Adipocyte (in vitro differentiated cells): ENCODE measurements around the gene MEG3.
"Not testable (repeated sequence)": the region's sequence is repeated elsewhere in the genome, so short reads cannot be mapped to it uniquely, and the experiment has no call there.

ENCODE experiments used
- DNase-seq: peaks from one replicate; pipeline ENCODE4 v3.0.0-alpha.2; 2015; ENCODE audit warnings: low read depth
- H3K27me3 ChIP-seq: replicated peaks from 2 replicates; pipeline ENCODE4 v1.7.0; 2013; ENCODE audit warnings: mild to moderate bottlenecking, low read length, moderate library complexity; ENCODE audit not compliant: control insufficient read depth, insufficient read depth
- H3K36me3 ChIP-seq: 2 replicates; pipeline ENCODE4 v1.7.0; 2013; ENCODE audit warnings: low read length, mild to moderate bottlenecking, moderate library complexity; ENCODE audit not compliant: control insufficient read depth, insufficient read depth, severe bottlenecking
- H3K4me1 ChIP-seq: 2 replicates; pipeline ENCODE4 v1.7.0; 2013; ENCODE audit warnings: mild to moderate bottlenecking, low read length, moderate library complexity; ENCODE audit not compliant: control insufficient read depth, insufficient read depth
- H3K4me3 ChIP-seq: 2 replicates; pipeline ENCODE4 v1.7.0; 2013; ENCODE audit warnings: mild to moderate bottlenecking, low read length, moderate library complexity
- H3K9ac ChIP-seq: 2 replicates; pipeline ENCODE4 v1.7.0; 2013; ENCODE audit warnings: mild to moderate bottlenecking, low read length, moderate library complexity
- H3K9me3 ChIP-seq: 2 replicates; pipeline ENCODE4 v1.7.0; 2013; ENCODE audit warnings: mild to moderate bottlenecking, low read length, moderate library complexity; ENCODE audit not compliant: control insufficient read depth

MEG3 gene

GRCh38 chr14:100789460-100790417 is 36.2 kb upstream of the MEG3 start:
- Histone ChIP-seq H3K27me3 (peaks cover 64% of the 10 kb centered on the region), H3K4me3 (no peak overlapping the region), H3K36me3 (no peaks in the 10 kb centered on the region), H3K4me1 (no peaks in the 10 kb centered on the region), H3K9ac (no peak overlapping the region), H3K9me3 (no peaks in the 10 kb centered on the region)
- no peak for DNase-seq

DNA sequence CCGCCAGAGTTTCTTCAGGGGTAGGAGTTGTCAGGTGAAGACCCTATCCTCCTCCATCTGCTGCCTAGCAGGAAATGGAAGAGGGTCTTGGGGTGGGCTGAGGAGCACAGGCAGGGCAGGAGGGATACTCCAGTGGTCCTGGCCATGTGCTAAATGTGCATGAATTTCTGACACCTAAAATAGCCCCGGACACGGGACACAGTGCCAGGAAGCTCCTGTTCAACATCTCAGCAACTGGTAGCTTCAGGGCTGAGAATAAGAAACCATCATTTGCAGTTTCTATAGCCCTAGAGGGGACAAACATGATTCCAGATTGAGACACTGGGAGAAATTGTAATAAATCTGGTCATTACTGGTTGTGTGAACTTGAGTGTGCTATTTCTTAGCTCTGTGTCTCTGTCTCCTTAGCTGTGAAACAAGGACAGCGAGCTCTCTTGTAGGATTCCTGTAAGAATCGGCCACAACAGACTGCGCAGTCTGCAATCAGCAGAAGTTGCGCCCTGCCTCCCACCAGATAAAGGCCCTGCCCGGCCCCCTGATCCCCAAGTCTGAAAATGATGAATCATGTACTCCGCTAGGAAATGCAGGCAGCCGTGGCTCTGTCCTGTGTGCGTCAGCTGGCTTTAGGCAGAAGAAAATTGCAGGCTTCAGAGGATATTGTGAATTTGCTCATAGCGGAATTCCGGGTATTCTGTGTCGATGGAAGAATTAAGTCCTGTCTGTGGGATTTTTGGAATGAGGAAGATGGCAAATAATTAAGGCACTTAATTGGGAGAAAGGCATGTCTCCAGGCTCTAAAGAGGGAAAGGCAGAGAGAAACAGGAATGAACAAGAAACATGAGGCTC is 35.2 kb upstream of the MEG3 start:
- Histone ChIP-seq H3K4me1 (no peaks in the 10 kb centered on the region), H3K27me3 (peaks cover 54% of the 10 kb centered on the region), H3K9me3 (no peaks in the 10 kb centered on the region), H3K4me3 (no peak overlapping the region), H3K9ac (no peak overlapping the region), H3K36me3 (no peaks in the 10 kb centered on the region)
- DNase-seq: peak; percentile 86

- Histone ChIP-seq H3K4me3 (no peak overlapping the region), H3K4me1 (no peaks in the 10 kb centered on the region), H3K9me3 (no peaks in the 10 kb centered on the region), H3K36me3 (no peaks in the 10 kb centered on the region), H3K27me3 (peaks cover 48% of the 10 kb centered on the region), H3K9ac (no peak overlapping the region)
- no peak for DNase-seq
Measured at GRCh38 chr14:100791348-100791735, 34.6 kb upstream of the MEG3 start.

GRCh38 chr14:100791995-100792394 is 33.9 kb upstream of the MEG3 start:
- Histone ChIP-seq H3K4me3 (no peak overlapping the region), H3K27me3 (peaks cover 42% of the 10 kb centered on the region), H3K36me3 (no peaks in the 10 kb centered on the region), H3K4me1 (no peaks in the 10 kb centered on the region), H3K9ac (no peak overlapping the region), H3K9me3 (no peaks in the 10 kb centered on the region)
- no peak for DNase-seq

- no peak for DNase-seq
- H3K9me3 ChIP-seq: no peaks in the 10 kb centered on the region
- H3K9ac ChIP-seq: no peak overlapping the region
- H3K4me3 ChIP-seq: no peak overlapping the region
- no peaks in the 10 kb centered on the region for H3K36me3 ChIP-seq
- H3K4me1 ChIP-seq: no peaks in the 10 kb centered on the region
- peaks cover 6% of the 10 kb centered on the region for H3K27me3 ChIP-seq
Measured at GRCh38 chr14:100796946-100797345, 29.0 kb upstream of the MEG3 start.

- H3K4me1 ChIP-seq: no peaks in the 10 kb centered on the region
- H3K27me3 ChIP-seq: peaks cover 9% of the 10 kb centered on the region
- no peaks in the 10 kb centered on the region for H3K9me3 ChIP-seq
- H3K9ac ChIP-seq: no peak overlapping the region
- no peak for DNase-seq
- no peaks in the 10 kb centered on the region for H3K36me3 ChIP-seq
- no peak overlapping the region for H3K4me3 ChIP-seq
Measured at GRCh38 chr14:100800041-100800440, 25.9 kb upstream of the MEG3 start.

- not testable (repeated sequence) for H3K4me3 ChIP-seq, H3K36me3 ChIP-seq, H3K4me1 ChIP-seq, DNase-seq, H3K9me3 ChIP-seq, H3K9ac ChIP-seq
- H3K27me3 ChIP-seq: peaks cover 10% of the 10 kb centered on the region
Measured at GRCh38 chr14:100801433-100801832, 24.5 kb upstream of the MEG3 start.

GRCh38 chr14:100802179-100802578 is 23.7 kb upstream of the MEG3 start:
- H3K9me3 ChIP-seq: no peaks in the 10 kb centered on the region
- no peaks in the 10 kb centered on the region for H3K4me1 ChIP-seq
- H3K9ac ChIP-seq: no peak overlapping the region
- no peak overlapping the region for H3K4me3 ChIP-seq
- peaks cover 10% of the 10 kb centered on the region for H3K27me3 ChIP-seq
- no peak for DNase-seq
- no peaks in the 10 kb centered on the region for H3K36me3 ChIP-seq

DNA sequence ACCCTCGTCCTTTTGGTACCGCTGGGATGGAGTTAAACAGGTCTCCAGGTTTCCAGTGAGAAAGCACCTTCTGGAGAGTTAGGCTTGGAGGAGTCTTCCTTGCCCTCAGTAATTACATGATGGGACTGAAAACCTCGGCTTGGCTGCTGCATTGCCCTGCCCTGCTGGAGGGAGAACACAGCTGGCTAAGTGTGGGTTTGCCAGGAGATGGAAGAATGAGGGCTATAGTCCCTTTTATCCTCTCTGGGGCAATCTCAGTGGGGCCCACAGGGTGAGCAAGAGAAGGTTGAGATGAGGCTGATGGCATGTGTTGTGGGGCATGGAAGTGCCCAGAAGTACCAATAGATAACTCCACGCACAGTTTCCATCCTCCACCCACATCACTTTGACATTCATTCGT is 23.2 kb upstream of the MEG3 start:
- Histone ChIP-seq H3K27me3 (peaks cover 13% of the 10 kb centered on the region), H3K36me3 (no peaks in the 10 kb centered on the region), H3K9me3 (no peaks in the 10 kb centered on the region), H3K4me3 (no peak overlapping the region), H3K9ac (no peak overlapping the region), H3K4me1 (no peaks in the 10 kb centered on the region)
- no peak for DNase-seq

GRCh38 chr14:100803226-100803625 is 22.7 kb upstream of the MEG3 start:
- H3K27me3 ChIP-seq: peaks cover 13% of the 10 kb centered on the region
- H3K4me3 ChIP-seq: no peak overlapping the region
- no peak for DNase-seq

DNA sequence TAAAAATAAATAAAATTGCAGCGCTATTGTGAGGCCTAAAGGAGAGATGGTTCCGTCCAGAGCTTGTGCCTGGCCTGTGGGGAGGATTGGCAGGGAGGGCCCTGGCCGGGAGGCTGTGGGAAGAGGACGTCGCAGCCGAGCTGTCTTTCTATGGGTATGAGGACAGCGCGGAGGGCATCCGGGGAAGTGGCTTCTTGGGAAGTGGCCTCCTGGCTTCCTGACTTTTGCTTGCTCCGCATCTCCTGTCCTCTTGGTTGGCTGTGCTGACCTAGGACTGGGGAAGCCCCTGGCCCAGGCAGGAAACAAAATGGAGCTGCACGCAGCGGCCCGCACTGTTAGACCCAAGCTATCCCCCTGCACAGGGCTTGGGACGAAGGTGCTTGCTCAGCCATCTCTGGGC is 22.2 kb upstream of the MEG3 start:
- Histone ChIP-seq H3K36me3 (no peaks in the 10 kb centered on the region), H3K4me1 (no peaks in the 10 kb centered on the region), H3K27me3 (peaks cover 16% of the 10 kb centered on the region), H3K4me3 (no peak overlapping the region), H3K9me3 (peaks cover 9% of the 10 kb centered on the region), H3K9ac (no peak overlapping the region)
- no peak for DNase-seq

More at GRCh38 chr14:100803226-100803625, 22.7 kb upstream of the MEG3 start:
- Histone ChIP-seq H3K4me1 (no peaks in the 10 kb centered on the region), H3K36me3 (no peaks in the 10 kb centered on the region), H3K9ac (no peak overlapping the region), H3K9me3 (peaks cover 4% of the 10 kb centered on the region)
